Uterus (tissue), 2 donors: ENCODE measurements around the gene PPFIBP2.
"Not testable (repeated sequence)": the region's sequence is repeated elsewhere in the genome, so short reads cannot be mapped to it uniquely, and the experiment has no call there.

Experiments used
- POLR2A ChIP-seq, 2 donors: fragments of 450-650 bp; IDR thresholded peaks; one replicate each; pipeline ENCODE4 v1.6.1; 2016; ENCODE audit warnings: antibody characterized with exemption in 2 of 2, mild to moderate bottlenecking in 1 of 2, moderate library complexity in 1 of 2
- TF ChIP-seq, protein P1 (sequence below), 4 experiments: fragments of 200-600 bp in 2 of 4; fragments of 450-650 bp in 2 of 4; sonication (generic) in 2 of 4; IDR thresholded peaks; one replicate each; pipeline ENCODE4 v1.5.1; 2016 to 2019; ENCODE audit warnings: antibody characterized with exemption in 4 of 4, mild to moderate bottlenecking in 2 of 4, moderate library complexity in 1 of 4

DNA sequence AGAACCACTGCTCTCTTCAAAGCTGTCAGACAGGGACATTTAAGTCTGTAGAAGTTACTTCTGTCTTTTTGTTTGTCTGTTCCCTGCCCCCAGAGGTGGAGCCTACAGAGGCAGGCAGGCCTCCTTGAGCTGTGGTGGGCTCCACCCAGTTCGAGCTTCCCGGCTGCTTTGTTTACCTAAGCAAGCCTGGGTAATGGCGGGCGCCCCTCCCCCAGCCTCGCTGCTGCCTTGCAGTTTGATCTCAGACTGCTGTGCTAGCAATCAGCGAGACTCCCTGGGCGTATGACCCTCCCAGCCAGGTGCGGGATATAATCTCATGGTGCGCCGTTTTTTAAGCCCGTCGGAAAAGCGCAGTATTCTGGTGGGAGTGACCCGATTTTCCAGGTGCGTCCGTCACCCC, 149.7 kb downstream of the PPFIBP2 start:
- TF ChIP-seq, protein P1, sequence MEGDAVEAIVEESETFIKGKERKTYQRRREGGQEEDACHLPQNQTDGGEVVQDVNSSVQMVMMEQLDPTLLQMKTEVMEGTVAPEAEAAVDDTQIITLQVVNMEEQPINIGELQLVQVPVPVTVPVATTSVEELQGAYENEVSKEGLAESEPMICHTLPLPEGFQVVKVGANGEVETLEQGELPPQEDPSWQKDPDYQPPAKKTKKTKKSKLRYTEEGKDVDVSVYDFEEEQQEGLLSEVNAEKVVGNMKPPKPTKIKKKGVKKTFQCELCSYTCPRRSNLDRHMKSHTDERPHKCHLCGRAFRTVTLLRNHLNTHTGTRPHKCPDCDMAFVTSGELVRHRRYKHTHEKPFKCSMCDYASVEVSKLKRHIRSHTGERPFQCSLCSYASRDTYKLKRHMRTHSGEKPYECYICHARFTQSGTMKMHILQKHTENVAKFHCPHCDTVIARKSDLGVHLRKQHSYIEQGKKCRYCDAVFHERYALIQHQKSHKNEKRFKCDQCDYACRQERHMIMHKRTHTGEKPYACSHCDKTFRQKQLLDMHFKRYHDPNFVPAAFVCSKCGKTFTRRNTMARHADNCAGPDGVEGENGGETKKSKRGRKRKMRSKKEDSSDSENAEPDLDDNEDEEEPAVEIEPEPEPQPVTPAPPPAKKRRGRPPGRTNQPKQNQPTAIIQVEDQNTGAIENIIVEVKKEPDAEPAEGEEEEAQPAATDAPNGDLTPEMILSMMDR (IDR thresholded peaks at IDR 0.05): not testable (repeated sequence)
- not testable (repeated sequence) for TF ChIP-seq POLR2A (IDR thresholded peaks at IDR 0.05)
